Measurements from ENCODE around the gene SIX2.

Gene SIX2

DNA sequence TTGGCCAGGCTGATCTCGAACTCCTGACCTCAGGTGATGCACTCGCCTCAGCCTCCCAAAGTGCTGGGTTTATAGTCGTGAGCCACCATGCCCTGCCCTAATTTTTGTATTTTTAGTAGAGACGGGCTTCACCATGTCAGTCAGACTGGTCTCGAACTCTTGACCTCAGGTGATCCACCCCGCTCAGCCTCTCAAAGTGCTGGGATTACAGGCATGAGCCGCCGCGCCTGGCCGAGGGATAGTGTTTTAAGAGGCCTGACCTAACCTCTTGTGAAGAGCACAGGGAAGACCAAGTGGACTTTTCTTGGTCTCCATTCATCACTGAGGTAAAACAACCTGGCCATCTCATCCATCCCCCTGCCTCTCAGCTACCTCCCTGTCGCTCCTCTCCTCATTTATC is 29.7 kb downstream of the SIX2 start:
- DNase-seq (ENCODE audit: low read depth), result no peak
- TF ChIP-seq, protein P1, sequence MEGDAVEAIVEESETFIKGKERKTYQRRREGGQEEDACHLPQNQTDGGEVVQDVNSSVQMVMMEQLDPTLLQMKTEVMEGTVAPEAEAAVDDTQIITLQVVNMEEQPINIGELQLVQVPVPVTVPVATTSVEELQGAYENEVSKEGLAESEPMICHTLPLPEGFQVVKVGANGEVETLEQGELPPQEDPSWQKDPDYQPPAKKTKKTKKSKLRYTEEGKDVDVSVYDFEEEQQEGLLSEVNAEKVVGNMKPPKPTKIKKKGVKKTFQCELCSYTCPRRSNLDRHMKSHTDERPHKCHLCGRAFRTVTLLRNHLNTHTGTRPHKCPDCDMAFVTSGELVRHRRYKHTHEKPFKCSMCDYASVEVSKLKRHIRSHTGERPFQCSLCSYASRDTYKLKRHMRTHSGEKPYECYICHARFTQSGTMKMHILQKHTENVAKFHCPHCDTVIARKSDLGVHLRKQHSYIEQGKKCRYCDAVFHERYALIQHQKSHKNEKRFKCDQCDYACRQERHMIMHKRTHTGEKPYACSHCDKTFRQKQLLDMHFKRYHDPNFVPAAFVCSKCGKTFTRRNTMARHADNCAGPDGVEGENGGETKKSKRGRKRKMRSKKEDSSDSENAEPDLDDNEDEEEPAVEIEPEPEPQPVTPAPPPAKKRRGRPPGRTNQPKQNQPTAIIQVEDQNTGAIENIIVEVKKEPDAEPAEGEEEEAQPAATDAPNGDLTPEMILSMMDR (IDR thresholded peaks at IDR 0.05; ENCODE audit: insufficient read depth, low read depth, low read length, missing control alignments), result no peak
- no peak overlapping the region for H3K4me3 ChIP-seq (ENCODE audit: low read depth, low read length)

DNA sequence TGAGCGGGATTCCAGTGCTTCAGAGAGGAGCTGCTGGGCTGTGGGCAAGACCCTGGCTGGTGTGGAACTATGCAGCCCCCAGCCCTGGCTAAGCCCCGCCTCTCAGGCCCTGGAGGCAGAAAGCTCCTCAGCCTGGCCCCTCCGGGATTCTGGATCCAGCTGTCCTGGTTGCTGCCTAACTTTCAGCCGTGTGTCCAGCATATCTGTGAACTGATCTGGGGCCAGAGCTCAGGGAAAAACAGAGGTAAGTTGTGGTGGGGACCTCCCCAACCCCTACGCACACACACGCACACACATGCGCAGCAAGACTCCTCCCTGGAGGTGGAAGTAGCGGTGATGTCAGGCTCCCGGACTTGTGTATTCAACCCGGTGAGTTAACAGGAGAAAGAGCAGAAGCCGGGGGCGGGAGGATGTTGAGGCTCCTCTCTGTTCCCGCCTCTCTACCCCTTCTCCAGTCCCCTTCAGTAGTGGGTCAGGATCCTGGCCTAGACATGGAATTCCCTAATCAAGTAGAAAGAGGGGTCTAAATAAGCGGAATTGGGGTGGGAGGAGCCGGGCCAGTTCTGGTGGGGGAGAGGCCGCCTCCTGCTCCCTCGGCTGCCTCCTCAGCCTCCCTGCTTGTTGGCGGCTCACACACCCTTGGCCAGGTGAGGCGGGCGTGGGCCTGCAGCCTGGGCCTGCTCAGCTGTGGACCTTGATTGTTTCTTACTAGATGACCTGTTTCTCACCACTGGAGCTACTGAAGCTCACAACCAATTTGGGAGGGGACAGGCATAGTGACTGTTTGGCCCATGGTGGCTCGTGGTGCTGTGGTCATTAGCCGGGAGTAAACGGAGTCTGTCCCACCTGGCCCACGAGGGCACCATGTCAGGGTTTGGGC is 33.4 kb downstream of the SIX2 start:
- peak; percentile 18 for DNase-seq (ENCODE audit: low read depth)
- no peak overlapping the region for H3K4me3 ChIP-seq (ENCODE audit: low read depth, low read length)
- TF ChIP-seq, protein P1 (IDR thresholded peaks at IDR 0.05; ENCODE audit: insufficient read depth, low read depth, low read length, missing control alignments), result no peak

DNA sequence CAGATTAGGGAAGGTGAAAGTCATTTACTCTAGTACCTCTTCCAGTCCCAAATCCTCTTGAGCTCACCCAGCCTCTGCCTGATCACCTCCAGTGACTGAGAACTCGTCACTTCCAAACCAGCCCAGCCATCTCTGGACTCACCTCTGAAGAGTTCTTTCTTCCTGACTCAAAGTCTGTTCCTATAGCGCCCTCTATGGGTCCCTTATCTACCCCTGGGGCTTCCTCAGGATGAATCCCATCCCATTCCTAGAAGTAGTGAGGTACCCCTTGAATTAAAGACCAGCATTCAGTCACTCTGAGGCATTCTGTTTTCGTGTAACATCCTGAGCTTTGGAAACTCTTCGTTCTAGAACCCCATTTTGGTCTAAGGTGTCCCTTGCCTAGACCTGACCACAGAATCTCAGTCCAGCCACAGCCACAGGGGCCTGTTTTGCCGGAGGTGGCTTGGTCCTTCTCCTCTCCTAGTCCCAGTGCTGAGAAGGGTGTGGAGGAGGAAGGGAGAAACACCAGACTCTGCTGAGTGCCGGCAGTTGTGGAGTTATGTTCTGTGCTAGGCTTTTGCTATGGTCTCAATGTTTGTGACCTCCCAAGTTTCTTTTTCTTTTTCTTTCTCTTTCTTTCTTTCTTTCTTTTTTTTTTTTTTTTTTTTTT is 35.1 kb downstream of the SIX2 start:
- DNase-seq (ENCODE audit: low read depth), result peak; percentile 44
- TF ChIP-seq, protein P1 (IDR thresholded peaks at IDR 0.05; ENCODE audit: insufficient read depth, low read depth, low read length, missing control alignments), result peak; percentile 38
- no peak overlapping the region for H3K4me3 ChIP-seq (ENCODE audit: low read depth, low read length)

DNA sequence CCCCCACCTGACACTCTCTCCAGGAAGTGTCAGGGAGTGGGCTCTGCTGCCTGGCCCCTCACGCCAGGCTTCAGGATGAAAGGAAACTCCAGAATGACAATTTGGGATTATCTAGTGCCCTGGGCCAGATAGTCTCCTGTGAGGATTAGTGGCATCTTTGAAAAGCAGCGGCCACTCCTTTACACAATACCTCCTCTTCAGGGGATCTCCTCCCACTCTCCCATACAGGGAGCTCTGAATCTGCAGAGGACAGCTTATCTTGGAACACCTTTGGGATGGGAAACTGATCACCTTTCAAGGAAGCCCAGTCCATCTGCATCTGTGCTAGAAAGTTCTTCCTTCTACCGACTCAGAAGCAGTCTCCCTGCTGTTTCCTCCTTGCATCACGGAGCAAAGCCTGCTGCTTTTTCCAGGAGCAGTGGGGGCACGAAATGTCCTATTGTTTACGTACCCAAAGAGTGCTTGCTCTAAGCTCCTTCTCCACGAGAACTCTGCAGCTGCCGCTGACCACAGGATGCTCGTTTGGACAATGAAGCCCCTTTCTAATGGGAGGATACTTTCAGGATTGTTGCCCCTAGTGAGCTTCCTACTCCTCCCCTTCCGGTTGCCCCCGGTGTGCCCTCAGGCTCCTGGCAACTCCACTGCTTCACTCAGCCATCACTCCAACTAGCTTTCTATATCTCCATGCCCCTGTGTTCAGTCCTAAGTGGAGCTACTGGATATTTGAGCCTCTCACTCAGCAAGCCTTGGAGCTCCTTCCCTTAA is 36.3 kb downstream of the SIX2 start:
- DNase-seq (ENCODE audit: low read depth), result no peak
- TF ChIP-seq, protein P1 (IDR thresholded peaks at IDR 0.05; ENCODE audit: insufficient read depth, low read depth, low read length, missing control alignments), result no peak
- no peak overlapping the region for H3K4me3 ChIP-seq (ENCODE audit: low read depth, low read length)

DNA sequence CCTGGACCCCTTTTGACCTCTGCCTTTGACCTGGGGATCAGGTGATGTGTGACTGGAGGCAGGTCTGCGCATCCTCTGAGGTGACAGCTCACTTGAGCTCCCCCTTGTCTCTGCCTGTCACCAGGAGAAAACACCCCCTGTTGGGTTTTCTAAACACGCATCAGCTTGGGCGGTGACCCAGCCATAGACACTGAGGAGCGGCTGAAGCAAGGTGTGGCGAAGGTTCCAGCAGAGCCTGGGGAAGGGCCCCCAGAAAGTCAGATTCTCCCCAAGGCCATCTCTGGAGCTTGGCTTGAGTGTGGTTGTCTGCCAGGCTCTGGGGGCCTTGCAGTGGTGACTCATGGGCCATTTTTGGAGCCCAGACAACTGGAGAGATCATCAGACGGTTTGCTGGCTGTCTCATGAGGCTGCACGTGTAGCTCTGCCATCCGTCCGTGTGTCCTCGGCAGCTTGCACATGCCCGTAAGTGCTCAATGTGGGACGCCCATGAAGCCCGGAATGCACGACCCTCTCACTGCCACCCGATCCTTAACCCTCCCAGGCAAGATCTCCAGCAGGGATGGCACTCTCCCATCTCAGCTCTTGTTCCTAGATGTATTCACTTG is 38.3 kb downstream of the SIX2 start:
- TF ChIP-seq, protein P1 (IDR thresholded peaks at IDR 0.05; ENCODE audit: insufficient read depth, low read depth, low read length, missing control alignments), result no peak
- H3K4me3 ChIP-seq (ENCODE audit: low read depth, low read length), result no peak overlapping the region
- DNase-seq (ENCODE audit: low read depth), result no peak

DNA sequence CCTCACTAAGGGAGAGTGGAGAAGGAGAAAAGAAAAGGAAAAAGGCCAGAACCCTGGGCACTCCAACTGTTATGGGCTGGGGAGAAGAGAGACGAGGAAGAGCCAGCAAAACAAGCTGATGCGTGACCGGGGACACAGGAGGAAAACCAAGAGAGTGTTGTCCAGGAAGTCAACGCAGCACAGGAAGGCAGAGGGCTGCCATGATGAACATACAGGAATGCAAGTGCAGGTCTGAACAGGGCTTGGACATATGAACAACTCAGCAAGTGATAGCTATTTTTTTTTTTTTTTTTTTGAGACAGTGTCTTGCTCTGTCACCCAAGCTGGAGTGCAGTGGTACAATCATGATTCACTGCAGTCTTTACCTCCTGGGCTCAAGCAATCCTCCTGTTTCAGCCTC is 39.3 kb downstream of the SIX2 start:
- TF ChIP-seq, protein P1 (IDR thresholded peaks at IDR 0.05; ENCODE audit: insufficient read depth, low read depth, low read length, missing control alignments), result no peak
- H3K4me3 ChIP-seq (ENCODE audit: low read depth, low read length), result no peak overlapping the region
- no peak for DNase-seq (ENCODE audit: low read depth)

All from GM12865 (cell line).